Right forelimb (tissue), 1 donor: Measurements from ENCODE around the gene DTX1.

Source experiments
- DNase-seq: peaks from one replicate; pipeline ENCODE4 v3.0.0-alpha.2; 2018

DTX1 gene

GRCh38 chr12:113071135-113072112 is 14.9 kb downstream of the DTX1 start:
- DNase-seq: no peak

DNA sequence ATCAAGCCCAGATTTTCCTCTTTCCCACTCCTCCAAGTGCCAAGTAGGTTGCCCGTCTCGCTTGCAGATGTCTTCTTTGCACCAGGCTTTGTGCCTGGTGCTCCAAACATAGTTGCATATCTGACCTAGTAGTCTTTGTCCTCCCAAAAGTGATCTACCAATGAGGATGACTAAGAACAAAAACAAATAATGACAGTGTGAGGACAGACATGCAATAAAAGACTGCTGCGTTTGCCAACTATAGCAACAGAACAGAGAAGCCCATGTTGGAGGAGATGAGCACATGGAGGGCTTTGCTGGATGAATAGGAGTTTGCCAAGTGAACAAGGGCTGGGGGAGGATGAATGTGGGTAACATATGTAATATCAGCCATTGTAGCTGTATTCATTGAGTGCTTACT is 15.6 kb downstream of the DTX1 start:
- no peak for DNase-seq

GRCh38 chr12:113073586-113073985 is 17.1 kb downstream of the DTX1 start:
- DNase-seq: no peak

DNA sequence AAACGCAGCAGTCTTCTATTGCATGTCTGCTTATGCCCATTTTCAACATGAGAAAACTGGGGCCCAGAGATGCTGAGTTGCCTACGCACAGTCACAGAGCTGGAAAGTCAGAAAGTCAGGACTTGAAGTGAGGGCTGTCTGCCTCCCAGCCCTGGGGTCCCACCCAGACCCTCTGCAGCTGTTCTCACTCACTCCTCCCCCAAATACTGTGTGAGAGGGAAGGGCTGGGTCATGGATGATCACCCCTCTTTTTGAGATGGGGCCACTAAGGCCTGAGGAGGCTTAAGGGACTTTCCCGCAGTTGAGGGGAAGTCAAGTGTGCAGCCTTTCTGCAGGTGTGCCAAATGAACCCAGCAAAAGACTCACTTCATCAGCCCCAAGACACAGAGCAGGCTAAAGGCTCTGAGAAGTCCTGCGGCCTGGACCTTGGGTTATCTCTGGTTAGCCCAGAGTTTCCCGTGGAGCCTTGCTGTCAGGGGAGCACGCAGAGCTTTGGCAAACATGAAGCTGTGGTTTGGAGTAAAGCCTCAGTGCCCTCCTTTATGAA is 18.7 kb downstream of the DTX1 start:
- no peak for DNase-seq

DNA sequence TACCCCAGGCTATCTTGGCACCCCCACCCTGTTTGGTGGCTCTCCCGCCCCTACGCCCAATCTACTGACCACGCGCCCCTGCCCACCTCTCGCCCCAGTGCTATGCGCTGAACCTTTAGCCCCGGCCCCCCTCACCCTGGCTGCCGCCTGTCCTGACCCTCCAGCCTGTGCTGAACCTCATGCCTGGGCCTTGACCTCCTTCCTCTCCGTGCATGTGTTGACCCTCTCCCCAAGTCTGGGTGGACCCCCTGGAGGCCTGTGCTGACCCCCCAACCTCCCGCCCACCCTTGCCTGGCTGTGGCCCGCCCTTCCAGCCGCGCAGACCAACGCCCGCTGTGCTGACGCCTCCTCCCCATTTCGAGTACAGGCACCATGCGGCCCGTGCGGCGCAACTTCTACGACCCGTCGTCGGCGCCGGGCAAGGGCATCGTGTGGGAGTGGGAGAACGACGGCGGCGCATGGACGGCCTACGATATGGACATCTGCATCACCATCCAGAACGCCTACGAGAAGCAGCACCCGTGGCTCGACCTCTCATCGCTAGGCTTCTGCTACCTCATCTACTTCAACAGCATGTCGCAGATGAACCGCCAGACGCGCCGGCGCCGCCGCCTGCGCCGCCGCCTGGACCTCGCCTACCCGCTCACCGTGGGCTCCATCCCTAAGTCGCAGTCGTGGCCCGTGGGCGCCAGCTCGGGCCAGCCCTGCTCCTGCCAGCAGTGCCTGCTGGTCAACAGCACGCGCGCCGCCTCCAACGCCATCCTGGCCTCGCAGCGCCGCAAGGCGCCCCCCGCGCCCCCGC is 20.7 kb downstream of the DTX1 start:
- DNase-seq: no peak

DNA sequence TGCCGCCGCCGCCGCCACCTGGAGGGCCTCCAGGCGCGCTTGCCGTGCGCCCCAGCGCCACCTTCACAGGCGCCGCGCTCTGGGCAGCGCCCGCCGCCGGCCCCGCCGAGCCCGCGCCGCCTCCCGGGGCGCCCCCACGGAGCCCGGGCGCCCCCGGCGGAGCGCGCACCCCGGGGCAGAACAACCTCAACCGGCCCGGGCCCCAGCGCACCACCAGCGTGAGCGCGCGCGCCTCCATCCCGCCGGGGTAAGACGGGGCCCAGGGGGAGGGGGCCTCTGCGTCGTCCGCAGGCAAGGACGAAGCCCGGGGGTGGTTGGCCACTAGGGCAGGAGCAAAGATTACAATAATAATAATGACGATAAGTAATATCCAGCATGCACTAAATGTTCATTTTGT is 21.3 kb downstream of the DTX1 start:
- DNase-seq: no peak

DNA sequence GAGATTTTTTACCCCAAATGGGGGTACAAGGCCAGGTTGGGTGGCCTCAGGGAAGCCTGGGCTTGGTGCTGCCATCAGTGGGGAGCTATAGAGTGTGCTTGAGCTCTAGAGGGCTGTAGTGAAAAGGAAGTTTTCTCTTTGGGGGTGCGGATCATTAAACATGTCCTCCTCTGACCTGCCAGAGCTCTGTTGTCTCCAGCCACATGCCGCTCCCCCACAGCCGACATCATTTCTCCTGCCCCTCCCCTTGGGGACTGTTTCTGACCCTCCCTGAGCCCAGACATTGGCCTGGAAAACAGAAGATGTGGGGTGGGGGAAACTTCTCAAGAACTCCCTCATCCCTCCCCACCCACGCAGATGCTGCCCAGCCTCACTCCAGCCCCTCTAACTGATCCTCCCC is 25.3 kb downstream of the DTX1 start:
- DNase-seq: no peak

DNA sequence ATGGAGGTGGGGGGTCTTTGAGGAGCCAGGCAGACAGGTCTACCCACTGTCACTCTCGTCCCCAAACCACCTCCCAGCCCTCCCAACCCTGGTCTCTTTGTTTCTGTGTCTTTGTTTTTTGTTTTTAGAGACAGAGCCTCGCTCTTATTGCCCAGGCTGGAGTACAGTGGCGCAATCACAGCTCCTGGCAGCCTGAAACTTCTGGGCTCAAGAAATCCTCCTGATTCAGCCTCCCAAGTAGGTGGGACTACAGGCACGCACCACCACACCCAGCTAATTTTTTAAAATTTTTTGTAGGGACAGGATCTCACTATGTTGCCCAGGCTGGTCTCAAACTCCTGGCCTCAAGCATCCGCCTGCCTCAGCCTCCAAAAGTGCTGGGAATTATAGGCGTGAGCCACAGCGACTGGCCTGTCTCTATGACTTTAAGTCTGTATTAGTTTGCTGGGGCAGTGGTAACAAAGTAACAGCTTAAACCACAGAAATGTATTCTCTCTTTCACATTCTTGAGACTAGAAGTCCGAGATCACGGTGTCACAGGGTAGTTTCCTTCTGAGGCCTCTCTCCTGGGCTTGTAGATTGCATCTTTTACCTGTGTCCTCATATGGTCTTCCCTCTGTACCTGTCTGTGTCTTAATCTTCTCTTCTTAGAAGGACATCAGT is 26.1 kb downstream of the DTX1 start:
- no peak for DNase-seq

- DNase-seq: no peak
Measured at GRCh38 chr12:113083863-113084435, 27.4 kb downstream of the DTX1 start.

DNA sequence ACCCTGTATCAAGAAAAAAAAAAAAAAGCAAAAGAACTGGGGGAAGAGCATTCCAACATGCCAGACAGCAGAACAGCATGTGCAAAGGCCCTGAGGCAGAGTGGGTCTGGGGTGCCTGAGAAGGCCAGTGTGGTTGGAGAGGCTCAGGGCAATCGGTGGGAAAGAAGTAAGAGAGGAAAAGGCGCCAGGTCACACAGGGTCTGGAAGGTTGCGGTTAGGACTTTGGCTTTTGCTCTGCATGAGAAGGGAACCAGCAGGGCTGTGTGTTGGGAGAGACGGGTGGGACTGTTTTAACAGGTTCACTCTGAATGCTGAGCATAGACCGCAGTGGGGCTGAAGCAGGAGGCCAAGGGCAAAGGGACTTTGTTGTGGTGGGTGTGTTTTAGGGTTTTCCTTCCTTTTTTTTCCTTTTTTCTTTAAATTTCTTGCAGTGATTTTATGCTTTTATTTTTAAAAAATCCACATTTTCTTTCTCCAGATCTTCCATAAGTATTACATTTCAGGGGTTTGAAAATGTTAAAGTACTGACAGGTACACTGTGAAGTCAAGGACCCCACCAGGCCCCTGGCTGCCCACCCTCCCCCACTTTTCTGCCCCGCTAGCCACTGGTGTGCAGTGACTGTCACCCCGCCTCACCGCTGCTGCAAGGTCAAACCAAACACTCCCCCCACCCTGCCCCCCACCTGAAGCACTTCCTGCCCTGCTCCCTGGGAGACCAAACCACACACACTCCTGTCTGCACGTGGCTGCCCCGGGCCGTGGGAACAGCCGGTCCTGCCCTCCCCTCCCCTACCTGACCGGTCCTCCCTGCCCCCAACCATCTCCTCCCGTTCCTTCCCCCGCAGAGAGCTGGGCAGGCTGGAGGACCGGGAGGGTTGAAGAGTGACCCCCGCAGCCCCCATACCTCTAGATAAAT is 30.0 kb downstream of the DTX1 start:
- no peak for DNase-seq

DNA sequence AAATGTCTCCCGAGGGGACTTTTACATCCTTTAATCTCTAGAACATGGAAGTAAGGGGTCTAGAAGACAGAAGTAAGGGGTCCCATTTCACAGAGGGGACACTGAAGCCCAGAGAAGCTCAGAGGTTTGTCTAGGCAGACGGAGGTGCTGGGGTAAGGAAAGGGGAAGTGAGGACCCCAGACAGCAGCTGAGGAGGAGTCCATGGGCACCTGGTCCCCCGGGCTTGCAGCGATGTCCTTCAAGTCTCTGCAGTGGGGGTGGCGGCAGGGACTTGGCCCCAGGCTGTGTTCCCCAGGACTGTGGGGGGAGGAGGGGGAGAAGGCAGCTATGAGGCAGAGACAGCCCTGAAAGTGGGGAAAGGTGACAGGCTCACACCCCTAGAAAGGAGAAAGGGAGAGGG is 30.7 kb downstream of the DTX1 start:
- no peak for DNase-seq

- DNase-seq: no peak
Measured at GRCh38 chr12:113088037-113088436, 31.5 kb downstream of the DTX1 start.

GRCh38 chr12:113088971-113089756 is 32.6 kb downstream of the DTX1 start:
- DNase-seq: no peak

- DNase-seq: no peak
Measured at GRCh38 chr12:113089839-113090238, 33.3 kb downstream of the DTX1 start.

GRCh38 chr12:113090740-113091139 is 34.2 kb downstream of the DTX1 start:
- DNase-seq: no peak

DNA sequence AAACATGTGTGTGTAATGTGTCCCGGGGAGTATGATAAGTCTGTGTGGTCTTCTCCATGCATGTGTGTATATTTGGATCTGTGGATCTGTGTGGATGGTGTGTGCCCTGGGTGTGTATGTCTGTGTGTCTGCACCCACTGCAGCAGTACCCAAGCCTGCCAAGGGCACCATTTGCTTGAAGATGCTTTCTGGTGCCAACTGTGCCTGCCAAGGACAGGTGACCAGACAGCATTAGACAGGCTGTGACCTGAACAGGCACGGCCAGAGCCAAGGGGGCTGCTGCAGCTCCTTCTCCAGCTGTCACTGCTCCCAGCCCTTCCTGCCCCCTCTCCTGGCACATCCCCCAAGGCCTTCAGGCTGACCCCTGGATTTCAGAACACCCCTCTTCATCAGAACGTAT is 35.0 kb downstream of the DTX1 start:
- no peak for DNase-seq

DNA sequence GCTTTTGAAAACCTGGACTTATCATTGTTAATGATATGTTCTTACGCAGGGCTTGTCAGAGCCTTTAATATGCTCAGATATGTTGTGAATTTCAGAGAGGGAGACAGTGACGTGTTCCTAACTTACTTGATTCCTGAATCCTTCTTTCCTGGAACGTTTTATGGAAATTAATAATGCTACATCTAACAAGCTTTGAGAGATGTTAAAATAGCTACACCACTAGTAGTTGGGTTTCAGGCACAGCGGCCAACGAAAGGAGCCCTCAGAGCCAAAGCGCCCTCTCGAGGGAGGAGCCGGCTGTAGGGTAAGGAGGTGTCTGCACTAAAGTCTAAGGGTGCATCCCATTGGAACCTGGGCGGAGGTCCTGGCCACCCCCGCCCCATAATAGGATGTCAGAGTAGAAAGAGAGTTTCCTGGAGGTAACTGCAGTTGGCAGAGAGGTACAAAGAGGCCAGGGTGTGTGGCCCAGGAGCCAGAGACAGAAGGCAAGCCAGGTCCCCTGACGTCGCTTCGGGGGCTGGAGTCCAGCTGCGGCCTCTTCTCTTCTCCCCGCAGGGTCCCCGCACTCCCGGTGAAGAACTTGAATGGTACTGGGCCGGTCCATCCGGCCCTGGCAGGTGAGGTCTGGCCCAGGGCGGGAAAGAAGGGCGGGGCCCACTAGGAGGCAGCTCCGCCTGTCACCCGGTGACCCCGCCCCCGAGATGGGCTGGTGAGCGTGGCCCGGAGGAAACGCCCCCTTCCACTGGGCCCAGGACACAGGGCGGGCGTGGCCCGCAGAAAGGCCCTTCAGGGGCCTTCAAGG is 36.3 kb downstream of the DTX1 start:
- no peak for DNase-seq

GRCh38 chr12:113093409-113094101 is 37.0 kb downstream of the DTX1 start:
- DNase-seq: no peak

GRCh38 chr12:113094738-113095137 is 38.2 kb downstream of the DTX1 start:
- DNase-seq: no peak
